Endothelial cell (in vitro differentiated cells): ENCODE measurements around the gene AMDHD2. TPM values are rescaled to one million over a fixed set of nuclear protein-coding genes. Genes with fewer than 3 reads are reported as not detected.

ENCODE experiments used
- DNase-seq: peaks from one replicate; pipeline ENCODE4 v3.0.0; 2021; ENCODE audit warnings: low spot score
- H3K27ac Mint-ChIP-seq: one replicate; pipeline ENCODE4 v1.8.0; 2021; ENCODE audit warnings: mixed read lengths, inconsistent platforms; ENCODE audit not compliant: unreplicated experiment
- H3K27me3 Mint-ChIP-seq: one replicate; pipeline ENCODE4 v1.8.0; 2021; ENCODE audit warnings: mild to moderate bottlenecking, moderate library complexity, mixed read lengths, inconsistent platforms; ENCODE audit not compliant: unreplicated experiment
- H3K36me3 Mint-ChIP-seq: one replicate; pipeline ENCODE4 v1.8.0; 2021; ENCODE audit warnings: mild to moderate bottlenecking, low read depth, mixed read lengths, inconsistent platforms; ENCODE audit not compliant: unreplicated experiment
- H3K4me1 Mint-ChIP-seq: one replicate; pipeline ENCODE4 v1.8.0; 2021; ENCODE audit warnings: mild to moderate bottlenecking, mixed read lengths, inconsistent platforms; ENCODE audit not compliant: unreplicated experiment
- H3K4me3 Mint-ChIP-seq: one replicate; pipeline ENCODE4 v1.8.0; 2021; ENCODE audit warnings: mild to moderate bottlenecking, mixed read lengths, inconsistent platforms; ENCODE audit not compliant: unreplicated experiment
- H3K9me3 Mint-ChIP-seq: one replicate; pipeline ENCODE4 v1.8.0; 2021; ENCODE audit warnings: mixed read lengths, inconsistent platforms; ENCODE audit not compliant: unreplicated experiment
- CTCF ChIP-seq: fragments of 200-600 bp; sonication (generic); IDR thresholded peaks from one replicate; pipeline ENCODE4 v1.5.0; 2021; ENCODE audit warnings: antibody characterized with exemption; ENCODE audit not compliant: unreplicated experiment
- total RNA-seq: library from RNA; stranded (reverse); fragmentation: NEBNext Ultra II Directional; extraction: Animal tissue kit (Norgen Biotek cat#: 25700); gene quantifications from one replicate; pipeline ENCODE4 v1.2.1, GENCODE V29; 2021; ENCODE audit not compliant: unreplicated experiment

The AMDHD2 gene
- total RNA-seq, 1 donor from 2014 or later: 53.3 TPM

GRCh38 chr16:2529961-2530628, 9.9 kb downstream of the AMDHD2 start:
- Mint-ChIP-seq H3K27ac (peak overlapping the region; percentile 24), H3K4me1 (peaks cover 3% of the 10 kb centered on the region), H3K4me3 (peak overlapping the region; percentile 79), H3K36me3 (no peaks in the 10 kb centered on the region), H3K9me3 (no peaks in the 10 kb centered on the region), H3K27me3 (peaks cover 14% of the 10 kb centered on the region)
- DNase-seq: no peak
- TF ChIP-seq CTCF: no peak

DNA sequence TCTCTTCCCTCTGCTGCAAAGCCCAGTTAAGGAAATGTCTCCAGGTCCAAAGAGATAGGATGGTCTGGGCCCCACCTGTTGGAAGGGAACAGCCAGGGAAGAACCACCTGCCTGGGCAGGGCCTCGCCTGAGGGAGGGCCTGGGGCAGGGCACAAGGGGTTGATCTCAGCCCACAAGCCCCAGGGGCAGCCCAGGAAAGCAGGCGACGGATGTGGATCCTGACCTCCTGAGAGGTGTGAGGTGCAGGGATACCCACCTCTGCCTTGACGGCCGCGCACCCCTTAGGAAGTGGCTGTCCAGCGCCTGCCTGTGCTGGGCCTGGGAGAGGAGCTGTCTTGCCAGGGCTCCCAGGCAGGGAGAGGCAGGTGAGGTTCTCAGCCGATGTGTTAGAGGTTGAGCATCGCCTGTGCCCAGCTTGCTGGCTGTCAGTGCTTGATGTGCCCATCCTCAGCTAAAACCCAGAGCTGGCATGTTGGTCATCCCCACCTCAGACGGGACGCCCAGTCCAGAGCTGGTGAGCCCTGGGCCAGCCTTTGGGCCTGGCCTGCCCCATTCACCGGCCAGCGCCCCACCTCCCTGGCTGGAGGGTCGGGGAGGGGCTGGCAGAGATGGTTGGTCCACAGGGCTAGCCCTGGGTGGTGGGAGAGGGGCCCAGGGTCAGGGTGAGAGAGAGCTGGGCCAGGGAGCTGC, 10.6 kb downstream of the AMDHD2 start:
- Mint-ChIP-seq H3K36me3 (no peaks in the 10 kb centered on the region), H3K9me3 (no peaks in the 10 kb centered on the region), H3K4me1 (peaks cover 3% of the 10 kb centered on the region), H3K27me3 (peaks cover 14% of the 10 kb centered on the region), H3K4me3 (peak overlapping the region; percentile 95), H3K27ac (peak overlapping the region; percentile 24)
- DNase-seq: no peak
- TF ChIP-seq CTCF: no peak

- no peaks in the 10 kb centered on the region for H3K9me3 Mint-ChIP-seq
- H3K27ac Mint-ChIP-seq: peak within 1 kb of the TSS; percentile 24
- H3K36me3 Mint-ChIP-seq: no peaks in the 10 kb centered on the region
- DNase-seq: no peak
- TF ChIP-seq CTCF: no peak
- peak within 1 kb of the TSS; percentile 95 for H3K4me3 Mint-ChIP-seq
- H3K27me3 Mint-ChIP-seq: peaks cover 17% of the 10 kb centered on the region
- peaks cover 3% of the 10 kb centered on the region for H3K4me1 Mint-ChIP-seq
Measured at GRCh38 chr16:2531371-2531695, 11.2 kb downstream of the AMDHD2 start, which contains the start of gene CEMP1. CEMP1 (minus strand) TSS chr16:2531408; CDS start chr16:2531073, 335 bp downstream.

DNA sequence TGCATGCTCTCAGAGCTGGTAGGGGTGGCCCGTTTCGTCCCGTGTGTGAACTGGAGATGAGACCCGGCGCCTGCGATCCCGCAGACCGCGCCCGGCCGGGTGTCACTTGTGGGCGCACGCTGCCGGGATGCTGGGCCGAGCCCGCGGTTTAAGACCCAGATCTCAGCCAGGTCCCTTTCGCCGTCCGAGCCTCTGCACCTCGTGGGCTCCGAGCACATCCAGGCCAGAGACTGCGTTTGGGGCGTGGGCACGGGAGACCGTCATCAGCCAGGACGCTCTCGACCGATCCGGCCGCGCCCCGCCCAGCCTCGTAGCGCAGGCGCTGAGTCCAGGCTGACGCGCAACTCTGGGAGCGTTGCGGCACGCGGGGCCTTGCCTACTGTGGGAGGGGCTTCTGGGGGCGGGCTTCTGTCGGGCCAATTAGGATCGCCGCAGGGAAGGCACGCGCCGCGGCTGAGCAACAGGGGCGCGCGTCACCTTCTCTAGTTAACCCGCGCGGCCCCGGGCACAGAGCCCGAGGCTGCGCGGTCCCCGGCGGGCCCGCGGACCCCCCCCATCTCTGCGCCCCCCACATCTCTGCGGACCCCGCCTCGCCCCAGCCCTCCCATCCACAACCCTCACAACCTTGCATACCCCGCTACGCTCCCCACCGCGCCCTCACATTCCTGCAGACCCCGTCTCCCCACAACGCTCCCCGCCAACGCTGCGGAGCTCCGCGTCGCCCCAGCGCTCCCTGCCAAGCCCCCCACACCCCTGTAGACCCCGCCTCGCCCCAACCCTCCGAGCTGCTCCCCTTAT, 11.7 kb downstream of the AMDHD2 start:
- no peak overlapping the region for H3K27ac Mint-ChIP-seq
- H3K4me3 Mint-ChIP-seq: peak overlapping the region; percentile 95
- H3K4me1 Mint-ChIP-seq: peaks cover 3% of the 10 kb centered on the region
- no peak for TF ChIP-seq CTCF
- H3K36me3 Mint-ChIP-seq: no peaks in the 10 kb centered on the region
- H3K9me3 Mint-ChIP-seq: no peaks in the 10 kb centered on the region
- H3K27me3 Mint-ChIP-seq: peaks cover 19% of the 10 kb centered on the region
- peak; percentile 93 for DNase-seq
